ENCODE measurements around the gene CHRNA10. TPM values are rescaled to one million over a fixed set of nuclear protein-coding genes. Genes with fewer than 3 reads are reported as not detected.

Gene CHRNA10, protein sequence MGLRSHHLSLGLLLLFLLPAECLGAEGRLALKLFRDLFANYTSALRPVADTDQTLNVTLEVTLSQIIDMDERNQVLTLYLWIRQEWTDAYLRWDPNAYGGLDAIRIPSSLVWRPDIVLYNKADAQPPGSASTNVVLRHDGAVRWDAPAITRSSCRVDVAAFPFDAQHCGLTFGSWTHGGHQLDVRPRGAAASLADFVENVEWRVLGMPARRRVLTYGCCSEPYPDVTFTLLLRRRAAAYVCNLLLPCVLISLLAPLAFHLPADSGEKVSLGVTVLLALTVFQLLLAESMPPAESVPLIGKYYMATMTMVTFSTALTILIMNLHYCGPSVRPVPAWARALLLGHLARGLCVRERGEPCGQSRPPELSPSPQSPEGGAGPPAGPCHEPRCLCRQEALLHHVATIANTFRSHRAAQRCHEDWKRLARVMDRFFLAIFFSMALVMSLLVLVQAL
- total RNA-seq: 1 to 10 TPM in 1 of 2 donors, not detected in 1; 1.0 TPM

DNA sequence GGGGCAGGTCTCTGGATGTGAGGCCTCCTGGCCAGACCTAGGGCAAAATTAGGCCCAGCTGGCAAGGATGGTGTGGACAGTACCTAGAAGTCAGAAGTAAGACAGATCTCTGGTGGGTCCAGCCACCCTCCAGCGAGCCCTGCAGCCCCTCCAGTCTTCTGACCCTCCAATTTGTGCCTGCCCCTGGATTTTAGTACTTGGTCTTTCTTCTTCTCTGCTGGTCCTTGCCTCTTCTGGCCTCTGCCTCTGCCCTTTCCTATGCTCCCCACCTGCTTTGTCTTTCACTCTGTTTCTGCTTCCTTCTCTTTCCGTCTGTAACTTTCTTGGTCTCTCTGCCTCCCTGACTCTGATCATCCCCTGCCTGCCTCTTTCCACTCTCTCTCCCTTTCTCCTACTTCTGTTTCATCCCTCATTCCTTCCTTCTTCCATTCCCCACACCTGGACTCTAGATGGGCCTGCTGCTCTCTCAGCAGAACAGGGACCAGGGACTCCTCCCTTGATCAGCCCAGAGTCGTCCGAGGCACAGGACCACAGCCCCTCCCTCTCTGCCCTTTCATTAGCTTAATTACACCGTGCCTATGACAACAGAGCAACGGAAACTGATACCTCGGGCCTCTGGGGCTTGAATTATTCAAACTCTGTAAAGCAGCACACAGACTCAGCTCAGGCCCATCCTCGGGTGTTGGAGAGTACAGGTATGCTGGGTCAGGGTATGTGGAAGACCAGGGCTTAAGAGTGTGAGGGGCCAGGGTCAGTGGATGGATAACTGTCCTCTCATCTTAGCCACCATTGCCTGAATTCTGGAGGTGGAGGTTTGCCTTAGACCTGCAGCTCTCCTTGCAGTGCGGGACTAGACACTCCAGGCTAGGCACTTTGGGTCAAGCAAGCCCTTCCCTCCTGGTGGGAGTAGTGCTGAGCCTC lies at the start of gene CHRNA10:
Gene CHRNA10 (minus strand): TSS at position 51 of the 921 bp plus-strand sequence. CDS start 72 bp downstream, outside the sequence.
- H3K9me3 ChIP-seq: no peaks in the 10 kb centered on the region
- H3K36me3 ChIP-seq: peaks cover 57% of the 10 kb centered on the region
- no peak for DNase-seq (ENCODE audit: low spot score)
- peaks cover 0 to 6% of the 10 kb centered on the region in 2 donors for H3K4me1 ChIP-seq
- H3K27me3 ChIP-seq: no peaks in the 10 kb centered on the region
- no peak within 1 kb of the TSS for H3K27ac ChIP-seq
- no peak for TF ChIP-seq CTCF (IDR thresholded peaks at IDR 0.05)
- no peak within 1 kb of the TSS for H3K4me3 ChIP-seq

DNA sequence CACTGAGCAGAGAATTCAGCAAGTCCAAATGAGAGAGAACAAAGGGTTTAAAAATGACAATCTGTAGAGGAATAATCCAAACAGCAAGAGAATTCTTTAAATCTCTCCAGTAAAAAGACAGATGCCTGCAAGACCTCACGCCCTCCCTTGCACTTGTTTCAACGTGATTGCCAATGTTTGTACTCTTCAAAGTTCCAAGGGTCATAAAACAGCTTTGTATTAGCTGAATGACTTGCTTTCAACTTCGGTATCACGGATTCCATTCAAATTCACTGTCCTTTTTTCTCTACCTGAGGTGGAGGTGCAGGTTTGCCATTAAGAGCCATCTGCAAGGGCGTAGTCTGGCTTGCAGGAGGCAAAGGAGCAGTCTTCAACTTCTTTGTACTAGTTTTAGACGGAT lies 41.1 kb upstream of the CHRNA10 start:
- Histone ChIP-seq H3K27me3 (no peaks in the 10 kb centered on the region), H3K9me3 (no peaks in the 10 kb centered on the region), H3K4me1 (no peaks in the 10 kb centered on the region), H3K4me3 (no peak overlapping the region), H3K27ac (no peak overlapping the region), H3K36me3 (peaks cover 70% of the 10 kb centered on the region)
- DNase-seq (ENCODE audit: low spot score): no peak
- TF ChIP-seq CTCF (IDR thresholded peaks at IDR 0.05): no peak

DNA sequence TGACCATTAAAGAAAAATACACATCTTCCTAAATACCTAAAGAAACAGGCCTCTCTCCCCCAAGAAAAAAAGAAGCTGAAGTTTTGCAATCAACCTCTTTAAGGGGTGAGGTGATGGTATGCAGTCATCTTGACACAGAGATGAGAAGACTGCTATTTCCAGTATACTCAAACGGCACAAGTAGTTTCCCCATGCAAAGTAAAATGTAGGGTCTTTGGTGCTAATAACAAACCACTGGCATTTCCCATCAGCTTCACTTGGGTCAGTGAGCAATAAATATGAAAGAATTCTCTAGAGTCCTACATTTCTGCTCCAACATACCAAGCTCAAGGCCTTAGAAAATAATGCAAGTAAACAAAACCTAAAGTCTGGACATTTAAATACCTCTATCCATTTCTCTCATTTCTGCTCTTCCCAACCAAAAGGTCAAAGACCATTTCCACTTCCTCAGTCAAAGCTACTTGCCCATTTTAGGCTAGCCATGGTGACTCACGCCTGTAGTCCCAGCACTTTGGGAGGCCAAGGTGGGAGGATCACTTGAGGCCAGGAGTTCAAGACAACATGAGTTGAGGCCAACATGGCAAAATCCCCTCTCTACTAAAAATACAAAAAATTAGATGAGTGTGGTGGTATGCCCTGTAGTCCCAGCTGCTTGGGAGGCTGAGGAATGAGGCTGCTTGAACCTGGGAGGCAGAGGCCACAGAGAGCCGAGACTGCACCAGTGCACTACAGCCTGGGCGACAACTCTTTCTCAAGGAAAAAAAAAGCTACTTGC lies 39.5 kb upstream of the CHRNA10 start:
- no peak overlapping the region for H3K4me3 ChIP-seq
- H3K27ac ChIP-seq: no peak overlapping the region
- DNase-seq (ENCODE audit: low spot score): no peak
- H3K4me1 ChIP-seq: no peaks in the 10 kb centered on the region
- no peak for TF ChIP-seq CTCF (IDR thresholded peaks at IDR 0.05)
- H3K9me3 ChIP-seq: no peaks in the 10 kb centered on the region
- peaks cover 56% of the 10 kb centered on the region for H3K36me3 ChIP-seq
- no peaks in the 10 kb centered on the region for H3K27me3 ChIP-seq

DNA sequence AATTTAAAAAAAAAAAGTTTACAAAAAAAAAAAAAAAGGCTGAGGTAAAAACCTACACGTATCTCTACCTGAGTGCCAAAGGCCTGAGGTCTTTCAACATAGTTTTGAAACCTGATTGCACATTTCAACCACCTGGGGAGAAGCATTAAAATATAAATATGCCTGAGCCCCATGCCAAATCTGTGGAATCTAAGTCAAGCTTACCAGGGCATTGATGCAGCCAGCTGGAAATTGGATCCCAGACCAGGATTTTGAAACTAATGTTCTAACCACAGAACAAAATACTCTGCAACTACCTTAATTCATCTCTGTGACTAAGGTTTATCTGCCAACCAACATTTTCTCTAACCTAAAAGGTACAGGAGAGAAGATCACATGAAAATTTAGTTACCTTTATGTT lies 38.8 kb upstream of the CHRNA10 start:
- H3K36me3 ChIP-seq: peaks cover 56% of the 10 kb centered on the region
- H3K4me1 ChIP-seq: no peaks in the 10 kb centered on the region
- TF ChIP-seq CTCF (IDR thresholded peaks at IDR 0.05): no peak
- H3K27ac ChIP-seq: no peak overlapping the region
- no peaks in the 10 kb centered on the region for H3K27me3 ChIP-seq
- no peaks in the 10 kb centered on the region for H3K9me3 ChIP-seq
- DNase-seq (ENCODE audit: low spot score): no peak
- H3K4me3 ChIP-seq: no peak overlapping the region

- no peaks in the 10 kb centered on the region for H3K9me3 ChIP-seq
- TF ChIP-seq CTCF (IDR thresholded peaks at IDR 0.05): no peak
- H3K36me3 ChIP-seq: peaks cover 51% of the 10 kb centered on the region
- DNase-seq (ENCODE audit: low spot score): no peak
- H3K4me1 ChIP-seq: no peaks in the 10 kb centered on the region
- H3K27me3 ChIP-seq: no peaks in the 10 kb centered on the region
- H3K27ac ChIP-seq: no peak overlapping the region
- H3K4me3 ChIP-seq: no peak overlapping the region
Observed at GRCh38 chr11:3707176-3707575, 36.0 kb upstream of the CHRNA10 start.

Data from right atrium auricular region (tissue), 2 donors.